ENCODE data around the gene MATN3.

MATN3 gene

DNA sequence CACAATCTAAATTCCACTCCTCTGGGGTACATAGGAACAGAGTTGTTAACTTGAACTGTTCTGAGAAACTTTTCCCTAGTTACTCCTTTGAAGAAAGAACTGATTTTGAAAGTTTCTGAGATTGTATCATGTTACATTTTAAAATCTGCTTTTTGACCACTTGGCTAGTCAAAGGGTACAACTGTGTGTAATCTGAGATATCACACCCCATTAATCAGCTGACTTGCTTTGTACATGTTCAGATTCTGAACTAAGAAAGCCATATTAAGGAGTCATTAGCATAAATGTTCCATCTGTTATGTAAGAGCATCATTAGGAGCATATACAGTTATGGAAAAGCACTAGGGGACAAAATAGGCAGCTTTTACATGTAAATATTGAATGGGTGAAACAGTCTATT is 18.7 kb downstream of the MATN3 start:
- DNase-seq: no peak

DNA sequence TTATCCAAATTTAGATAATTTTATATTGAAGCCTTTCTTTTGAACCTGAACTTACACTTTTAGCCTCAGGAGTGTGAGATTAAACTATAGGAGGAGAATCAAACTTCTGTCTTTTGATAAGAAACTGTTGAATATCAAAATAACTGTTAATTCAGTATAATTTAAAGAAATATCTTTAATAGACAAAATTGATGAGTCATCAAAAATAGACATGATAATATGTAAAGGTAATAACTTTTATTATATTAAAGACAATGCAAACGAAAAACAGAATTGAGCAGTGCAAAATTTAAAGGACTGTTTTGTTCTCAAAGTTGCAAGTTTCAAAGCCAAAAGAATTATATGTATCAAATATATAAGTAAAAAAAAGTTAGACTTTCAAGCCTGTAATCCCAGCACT is 20.6 kb downstream of the MATN3 start:
- no peak for DNase-seq

DNA sequence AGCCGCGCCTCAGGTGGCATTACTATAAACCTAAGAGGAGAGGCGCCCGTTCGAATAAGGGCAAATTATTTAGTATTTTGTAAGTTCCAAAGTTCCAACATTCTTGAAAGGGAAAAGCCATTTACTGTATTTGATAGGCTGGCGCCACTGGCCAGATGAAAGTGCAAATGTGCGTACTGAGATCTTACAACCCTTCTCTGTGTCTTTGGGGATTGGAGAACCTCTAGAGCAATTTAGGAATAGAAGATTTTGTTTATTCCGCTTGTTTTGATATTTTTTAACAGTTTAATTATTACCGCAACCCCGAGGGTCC is 22.1 kb downstream of the MATN3 start:
- DNase-seq: no peak

GRCh38 chr2:19989667-19990415 is 22.6 kb downstream of the MATN3 start, which contains the start of gene WDR35:
Gene WDR35, minus strand, starts transcription at chr2:19990105. Its CDS starts 90 bp downstream, at chr2:19990015.
- DNase-seq: peak; percentile 95 to 96

- no peak for DNase-seq
These were observed 23.2 kb downstream of the MATN3 start for GRCh38 chr2:19989342-19989666.

- DNase-seq: no peak
These were observed 23.9 kb downstream of the MATN3 start for GRCh38 chr2:19988600-19988999.

DNA sequence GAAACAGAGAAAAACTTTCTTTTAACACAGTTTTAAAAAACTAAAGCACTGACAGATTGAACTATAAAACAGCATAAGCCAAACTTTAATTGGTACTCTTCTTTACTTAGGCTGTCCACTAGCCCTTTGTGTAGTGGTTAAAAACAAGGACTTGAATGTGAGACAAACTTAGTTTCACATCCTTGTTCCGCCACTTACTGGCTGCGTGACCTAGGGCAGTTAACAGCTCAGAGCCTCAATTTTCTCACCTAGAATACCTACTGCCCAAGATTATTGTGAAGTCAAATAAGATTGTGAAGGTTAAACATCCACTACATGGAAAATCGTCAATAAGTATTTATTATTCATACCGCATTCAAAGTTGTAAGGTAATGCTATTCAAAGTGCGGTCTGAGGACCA is 24.5 kb downstream of the MATN3 start:
- DNase-seq: no peak

GRCh38 chr2:19982268-19982667 is 30.2 kb downstream of the MATN3 start:
- DNase-seq: no peak

DNA sequence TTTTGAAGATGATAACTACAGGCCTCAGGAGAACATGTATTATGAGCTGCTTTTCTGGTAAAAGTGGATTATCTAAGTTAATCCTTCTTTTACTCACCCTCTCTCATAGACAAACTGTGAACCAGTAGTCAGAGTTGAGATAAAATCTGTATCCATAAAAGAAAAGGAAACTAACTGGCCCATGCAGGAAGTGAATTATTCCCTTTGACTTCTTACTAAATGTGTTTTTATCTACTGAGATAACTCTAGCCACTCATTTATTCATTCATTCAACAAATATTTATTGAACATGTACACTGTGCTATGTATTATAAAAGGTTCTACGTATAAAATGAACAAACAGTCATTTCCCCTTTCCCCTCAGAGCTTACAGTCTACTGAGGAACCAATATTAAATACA is 32.5 kb downstream of the MATN3 start:
- no peak for DNase-seq

DNA sequence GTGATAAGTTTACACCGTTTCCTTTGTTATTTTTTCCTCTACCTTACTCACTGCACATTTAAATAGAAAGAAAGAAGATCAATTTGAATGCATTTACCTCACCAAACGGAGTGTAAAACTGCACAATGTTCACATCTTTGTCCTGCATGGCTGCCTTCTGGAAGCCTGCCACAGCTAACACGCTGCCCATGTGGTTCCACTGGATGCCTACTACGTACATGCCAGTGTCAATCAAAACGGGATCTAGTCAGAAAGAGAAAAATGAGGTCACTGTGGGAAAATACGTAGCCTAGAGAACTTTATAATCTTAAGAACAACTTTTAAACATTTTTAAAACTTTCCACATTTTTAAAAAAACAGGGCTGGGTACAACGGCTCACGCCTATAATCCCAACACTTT is 39.0 kb downstream of the MATN3 start:
- DNase-seq: no peak

GRCh38 chr2:19971691-19972090 is 40.8 kb downstream of the MATN3 start:
- DNase-seq: no peak

DNA sequence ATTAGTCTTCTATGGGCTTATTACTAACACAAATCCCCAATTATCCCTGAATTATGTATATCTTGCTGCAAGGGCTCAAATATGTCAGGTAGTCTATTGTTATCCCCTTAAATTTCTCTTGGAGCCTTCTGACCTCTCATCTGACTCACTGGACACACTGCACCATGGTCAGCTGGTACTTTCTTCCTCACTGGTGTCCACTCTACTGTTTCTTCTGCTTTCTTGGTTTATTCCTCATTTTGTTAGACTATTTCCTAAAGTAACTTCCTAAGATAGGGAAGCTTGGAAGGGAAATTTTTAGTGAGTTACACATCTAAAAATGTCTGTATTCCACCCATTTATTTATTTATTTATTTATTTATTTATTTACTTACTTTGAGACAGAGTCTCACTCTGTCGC is 49.1 kb downstream of the MATN3 start:
- no peak for DNase-seq

GRCh38 chr2:19955544-19956422 is 56.7 kb downstream of the MATN3 start:
- DNase-seq: peak; percentile 23 to 45

DNA sequence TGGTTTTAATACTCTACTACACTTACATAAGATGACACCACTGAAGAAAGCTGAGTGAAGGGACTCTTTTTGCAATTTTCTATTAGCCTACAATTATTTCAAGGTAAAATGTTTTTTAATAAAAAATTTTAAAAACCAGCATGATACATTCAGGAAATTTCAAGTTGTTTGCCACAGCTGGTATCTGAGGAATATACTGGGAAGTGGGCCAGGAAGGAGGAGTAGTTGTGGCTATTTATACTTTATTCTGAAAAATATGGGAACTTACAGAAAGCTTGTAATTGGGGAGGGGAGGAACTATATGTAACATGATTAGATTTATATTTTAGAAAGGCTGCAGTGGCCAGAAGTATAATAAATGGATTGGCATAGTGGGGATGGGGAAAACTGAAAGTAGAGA is 63.4 kb downstream of the MATN3 start:
- DNase-seq: no peak

DNA sequence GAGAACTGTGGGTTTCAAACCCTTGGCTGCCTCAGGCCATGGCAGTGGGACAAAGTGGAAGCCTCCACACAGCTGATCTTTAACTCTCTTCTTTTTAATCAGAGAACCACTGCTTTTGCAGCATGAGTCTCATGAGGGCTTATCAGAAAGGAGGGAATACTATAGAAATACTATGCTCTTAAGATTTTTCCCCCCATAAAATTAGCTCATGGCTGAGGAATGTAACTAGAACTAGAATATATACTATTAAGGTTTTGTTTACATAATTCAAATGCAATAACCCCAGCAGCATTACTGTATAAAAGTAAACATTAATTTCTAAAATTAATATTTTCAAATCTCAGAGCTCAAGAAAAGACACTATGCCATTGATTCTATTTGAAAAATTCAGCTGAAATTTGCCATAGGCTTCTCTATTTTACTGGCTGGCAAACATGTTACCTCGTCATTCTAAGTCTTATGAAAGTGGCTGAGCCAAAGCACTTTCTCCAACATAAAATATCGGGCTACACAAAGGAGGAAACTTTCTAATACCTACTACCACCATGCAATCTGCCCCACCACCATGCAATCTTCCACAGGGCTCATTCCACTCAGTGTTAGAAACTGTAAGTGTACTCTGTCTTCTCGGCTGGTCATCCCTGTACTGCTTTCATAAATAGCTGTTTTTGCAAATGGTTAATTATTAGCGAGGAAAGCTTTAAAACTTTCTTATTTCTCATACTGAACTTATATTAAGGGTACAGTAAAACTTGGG is 65.1 kb downstream of the MATN3 start:
- DNase-seq: no peak

DNA sequence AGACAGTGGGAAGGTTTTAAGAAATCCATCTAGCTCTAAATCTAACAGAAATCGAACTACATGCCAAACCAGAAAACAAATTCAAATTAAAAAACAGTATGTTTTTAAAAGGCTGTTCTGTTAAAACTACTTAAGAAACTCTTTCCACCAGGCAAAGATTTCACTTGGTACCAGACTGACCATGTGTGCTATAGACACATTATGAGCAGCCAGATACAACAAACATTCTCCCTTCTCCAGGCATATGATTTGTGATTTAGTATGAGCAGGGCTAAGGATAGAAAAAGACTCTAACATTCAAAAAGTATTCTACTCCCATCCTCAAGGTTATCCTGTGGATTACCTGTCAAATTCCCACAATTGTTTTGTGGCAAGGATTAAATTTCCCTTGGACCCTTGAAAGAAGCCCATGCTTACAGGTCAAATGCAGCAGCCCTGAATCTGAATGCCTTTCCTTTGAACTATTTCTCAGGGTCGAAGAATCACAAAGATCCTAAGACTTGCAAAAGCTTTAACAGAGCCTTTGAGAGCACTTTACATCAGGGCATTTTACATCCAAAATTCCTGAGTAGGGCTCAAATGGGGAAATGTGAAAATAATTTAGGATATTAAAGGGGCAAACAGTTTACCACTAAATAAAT is 68.1 kb downstream of the MATN3 start:
- DNase-seq: no peak

- no peak for DNase-seq
These were observed 69.3 kb downstream of the MATN3 start for GRCh38 chr2:19943189-19943588.

DNA sequence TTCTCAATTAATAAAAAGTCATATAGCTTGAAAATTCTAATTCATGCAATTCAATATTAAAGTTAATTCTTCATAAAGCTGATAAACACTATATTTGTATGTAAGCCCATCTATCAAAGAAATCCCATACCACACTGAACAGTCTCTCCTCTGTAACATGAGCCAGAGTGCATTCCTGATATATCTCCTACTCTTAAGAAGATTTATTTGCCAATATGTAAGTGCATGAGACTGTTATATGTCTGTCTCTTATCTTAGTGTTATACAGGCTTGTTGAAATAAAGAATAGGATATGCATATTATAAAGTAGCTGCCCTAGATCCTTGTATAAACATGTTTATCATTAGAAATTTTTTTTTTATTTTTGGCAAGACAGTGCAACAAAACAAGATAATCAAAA is 70.3 kb downstream of the MATN3 start:
- DNase-seq: no peak

All from activated T-cell treated with anti-CD3 and anti-CD28 coated beads, Interleukin-2, amount 50 U/mL, for 48 hours (primary cell).